Osteoblast (primary cell): ENCODE measurements around the gene GM2A. TPM values are rescaled to one million over a fixed set of nuclear protein-coding genes. Genes with fewer than 3 reads are reported as not detected.

ENCODE experiments used
- DNase-seq: peaks from one replicate; pipeline ENCODE4 v3.0.0; 2011; ENCODE audit warnings: low spot score, mixed read lengths; ENCODE audit not compliant: insufficient read length; ENCODE audit errors: missing footprints
- H2AFZ ChIP-seq: 2 replicates; pipeline ENCODE4 v1.6.0; 2011; ENCODE audit warnings: mild to moderate bottlenecking, low read length
- H3K27ac ChIP-seq: 2 replicates; pipeline ENCODE4 v1.5.1; 2011; ENCODE audit warnings: mild to moderate bottlenecking, low read depth, low read length, moderate library complexity
- H3K27me3 ChIP-seq: 2 replicates; pipeline ENCODE4 v1.6.0; 2012; ENCODE audit warnings: mild to moderate bottlenecking, control low read depth, inconsistent platforms, low read length, moderate library complexity; ENCODE audit not compliant: insufficient read depth
- H3K36me3 ChIP-seq: 2 replicates; pipeline ENCODE4 v1.5.1; 2011; ENCODE audit warnings: mild to moderate bottlenecking, low read length, control low read depth, moderate library complexity; ENCODE audit not compliant: insufficient read depth
- H3K4me1 ChIP-seq: 2 replicates; pipeline ENCODE4 v1.5.1; 2011; ENCODE audit warnings: mild to moderate bottlenecking, low read length, control low read depth, moderate library complexity; ENCODE audit not compliant: insufficient read depth
- H3K4me2 ChIP-seq: 2 replicates; pipeline ENCODE4 v1.6.0; 2011; ENCODE audit warnings: mild to moderate bottlenecking, low read length; ENCODE audit not compliant: insufficient read depth
- H3K4me3 ChIP-seq: fragments of 200-600 bp; sonication (generic); 3 replicates; pipeline ENCODE4 v1.5.1; 2012; ENCODE audit warnings: mild to moderate bottlenecking, low read length, inconsistent platforms; ENCODE audit not compliant: insufficient read depth
- H3K79me2 ChIP-seq: 2 replicates; pipeline ENCODE4 v1.6.0; 2012; ENCODE audit warnings: mild to moderate bottlenecking, low read length, control low read depth, inconsistent platforms; ENCODE audit not compliant: insufficient read depth
- H3K9me3 ChIP-seq: 2 replicates; pipeline ENCODE4 v1.5.1; 2011; ENCODE audit warnings: low read depth, low read length, control low read depth
- H4K20me1 ChIP-seq: 2 replicates; pipeline ENCODE4 v1.6.0; 2012; ENCODE audit warnings: mild to moderate bottlenecking, low read length, control low read depth; ENCODE audit not compliant: insufficient read depth
- total RNA-seq: library from RNA; depleted of rRNA; stranded (reverse); fragments of >200 nt; gene quantifications from 2 replicates; pipeline ENCODE4 v1.2.3, GENCODE V29; 2012
- TF ChIP-seq, protein P1 (sequence below): IDR thresholded peaks from 2 replicates; pipeline ENCODE4 v1.5.1; 2011; ENCODE audit warnings: mild to moderate bottlenecking, low read depth, low read length, moderate library complexity; ENCODE audit errors: extremely low read depth

Gene GM2A
- total RNA-seq, 1 donor: 35.5 TPM

DNA sequence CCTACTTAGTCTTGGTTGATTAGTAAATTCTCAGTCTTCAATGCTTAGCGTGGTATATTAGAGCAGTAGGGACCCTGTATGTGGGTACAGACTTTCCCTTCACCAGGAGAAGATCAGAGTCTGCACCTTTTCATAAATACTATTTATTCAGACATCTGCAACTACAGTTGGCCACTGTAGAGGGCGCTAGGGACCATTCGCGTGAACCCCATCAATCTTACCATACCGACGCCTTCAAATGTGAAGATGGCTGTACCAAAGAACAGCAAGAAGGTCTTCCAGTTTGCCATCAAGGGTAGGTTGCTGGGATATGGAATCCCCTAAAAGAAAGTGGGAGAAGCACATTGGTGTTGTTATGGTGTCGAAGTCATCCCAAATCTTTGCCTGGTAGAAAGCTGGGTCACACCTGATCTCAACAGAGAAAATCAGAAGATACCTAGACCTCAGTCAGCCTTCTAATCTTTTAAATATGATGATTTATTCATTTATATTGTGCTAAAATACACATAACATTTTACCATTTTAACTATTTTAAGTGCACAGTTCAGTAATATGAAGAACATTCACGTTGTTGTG, 31.5 kb downstream of the GM2A start:
- no peak for DNase-seq
- Histone ChIP-seq H3K9me3 (no peaks in the 10 kb centered on the region), H3K4me1 (no peaks in the 10 kb centered on the region), H3K4me2 (no peak overlapping the region), H4K20me1 (no peaks in the 10 kb centered on the region), H3K4me3 (no peak overlapping the region), H3K36me3 (no peaks in the 10 kb centered on the region), H3K27ac (no peak overlapping the region), H2AFZ (no peak overlapping the region), H3K27me3 (no peaks in the 10 kb centered on the region), H3K79me2 (no peaks in the 10 kb centered on the region)
- TF ChIP-seq, protein P1, sequence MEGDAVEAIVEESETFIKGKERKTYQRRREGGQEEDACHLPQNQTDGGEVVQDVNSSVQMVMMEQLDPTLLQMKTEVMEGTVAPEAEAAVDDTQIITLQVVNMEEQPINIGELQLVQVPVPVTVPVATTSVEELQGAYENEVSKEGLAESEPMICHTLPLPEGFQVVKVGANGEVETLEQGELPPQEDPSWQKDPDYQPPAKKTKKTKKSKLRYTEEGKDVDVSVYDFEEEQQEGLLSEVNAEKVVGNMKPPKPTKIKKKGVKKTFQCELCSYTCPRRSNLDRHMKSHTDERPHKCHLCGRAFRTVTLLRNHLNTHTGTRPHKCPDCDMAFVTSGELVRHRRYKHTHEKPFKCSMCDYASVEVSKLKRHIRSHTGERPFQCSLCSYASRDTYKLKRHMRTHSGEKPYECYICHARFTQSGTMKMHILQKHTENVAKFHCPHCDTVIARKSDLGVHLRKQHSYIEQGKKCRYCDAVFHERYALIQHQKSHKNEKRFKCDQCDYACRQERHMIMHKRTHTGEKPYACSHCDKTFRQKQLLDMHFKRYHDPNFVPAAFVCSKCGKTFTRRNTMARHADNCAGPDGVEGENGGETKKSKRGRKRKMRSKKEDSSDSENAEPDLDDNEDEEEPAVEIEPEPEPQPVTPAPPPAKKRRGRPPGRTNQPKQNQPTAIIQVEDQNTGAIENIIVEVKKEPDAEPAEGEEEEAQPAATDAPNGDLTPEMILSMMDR: peak; percentile 33

DNA sequence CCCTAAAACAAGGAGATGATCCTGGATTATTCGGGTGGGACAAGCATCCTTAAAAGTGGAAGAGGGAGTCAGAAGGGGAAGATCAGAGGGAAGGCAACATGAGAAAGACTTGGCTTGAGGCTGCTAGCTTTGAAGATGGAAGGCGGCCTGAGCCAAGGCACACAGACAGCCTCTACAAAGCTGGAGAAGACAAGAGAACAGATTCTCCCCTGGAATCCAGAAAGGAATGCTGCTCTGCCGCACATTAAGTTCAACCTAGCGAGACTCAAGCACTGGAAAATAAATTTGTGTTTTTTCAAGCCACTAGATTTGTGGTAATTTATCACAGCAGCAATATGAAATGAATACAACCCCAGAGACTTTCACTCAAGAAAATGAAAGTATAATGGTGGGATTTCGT, 32.7 kb downstream of the GM2A start:
- Histone ChIP-seq H3K4me3 (no peak overlapping the region), H3K9me3 (no peaks in the 10 kb centered on the region), H3K4me1 (no peaks in the 10 kb centered on the region), H3K27me3 (no peaks in the 10 kb centered on the region), H3K79me2 (no peaks in the 10 kb centered on the region), H4K20me1 (no peaks in the 10 kb centered on the region), H3K36me3 (no peaks in the 10 kb centered on the region), H3K27ac (no peak overlapping the region), H3K4me2 (no peak overlapping the region), H2AFZ (no peak overlapping the region)
- DNase-seq: no peak
- TF ChIP-seq, protein P1: no peak

DNA sequence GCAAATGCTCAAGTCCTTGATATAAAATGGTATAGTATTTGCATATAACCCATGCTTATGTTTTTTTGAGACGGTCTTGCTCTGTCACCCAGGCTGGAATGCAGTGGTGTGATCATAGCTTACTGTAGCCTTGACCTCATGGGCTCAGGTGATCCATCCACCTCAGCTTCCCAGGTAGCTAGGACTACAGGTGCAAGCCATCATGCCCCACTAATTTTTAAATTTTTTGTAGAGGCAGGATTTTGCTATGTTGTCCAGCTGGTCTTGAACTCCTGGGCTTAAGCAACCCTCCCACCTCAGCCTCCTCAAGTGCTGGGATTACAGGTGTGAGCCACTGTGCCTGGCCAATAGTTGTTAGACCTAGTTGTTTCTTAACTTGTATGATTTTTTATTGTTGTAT, 33.3 kb downstream of the GM2A start:
- H3K36me3 ChIP-seq: no peaks in the 10 kb centered on the region
- no peak overlapping the region for H3K4me2 ChIP-seq
- H3K4me3 ChIP-seq: no peak overlapping the region
- no peaks in the 10 kb centered on the region for H4K20me1 ChIP-seq
- no peaks in the 10 kb centered on the region for H3K4me1 ChIP-seq
- no peaks in the 10 kb centered on the region for H3K79me2 ChIP-seq
- TF ChIP-seq, protein P1: no peak
- no peak for DNase-seq
- H2AFZ ChIP-seq: no peak overlapping the region
- no peaks in the 10 kb centered on the region for H3K27me3 ChIP-seq
- H3K27ac ChIP-seq: no peak overlapping the region
- no peaks in the 10 kb centered on the region for H3K9me3 ChIP-seq

- H3K9me3 ChIP-seq: no peaks in the 10 kb centered on the region
- H4K20me1 ChIP-seq: no peaks in the 10 kb centered on the region
- no peak for DNase-seq
- no peaks in the 10 kb centered on the region for H3K79me2 ChIP-seq
- H3K27ac ChIP-seq: no peak overlapping the region
- H3K27me3 ChIP-seq: no peaks in the 10 kb centered on the region
- H3K36me3 ChIP-seq: no peaks in the 10 kb centered on the region
- H3K4me3 ChIP-seq: no peak overlapping the region
- TF ChIP-seq, protein P1: no peak
- H3K4me1 ChIP-seq: no peaks in the 10 kb centered on the region
- H3K4me2 ChIP-seq: no peak overlapping the region
- no peak overlapping the region for H2AFZ ChIP-seq
Observed at GRCh38 chr5:151288180-151288579, 35.2 kb downstream of the GM2A start.
